BE2C (cell line): ENCODE measurements around the gene SMYD2.

Experiments
- DNase-seq: peaks from one replicate; pipeline ENCODE4 v3.0.0-alpha.2; 2020
- H3K27me3 ChIP-seq: fragments of 250-450 bp; sonication (Bioruptor Pico); 2 replicates; pipeline ENCODE4 v1.5.1; 2020; ENCODE audit warnings: mild to moderate bottlenecking
- H3K36me3 ChIP-seq: fragments of 250-450 bp; sonication (Bioruptor Pico); 2 replicates; pipeline ENCODE4 v1.5.1; 2020; ENCODE audit warnings: mild to moderate bottlenecking
- H3K4me1 ChIP-seq: fragments of 250-450 bp; sonication (Bioruptor Pico); 2 replicates; pipeline ENCODE4 v1.5.1; 2020
- H3K4me3 ChIP-seq: 2 replicates; pipeline ENCODE4 v1.5.1; 2011; ENCODE audit warnings: low read depth, low read length
- H3K9me3 ChIP-seq: fragments of 250-450 bp; sonication (Bioruptor Pico); 2 replicates; pipeline ENCODE4 v1.5.1; 2020
- TF ChIP-seq, protein P1 (sequence below): IDR thresholded peaks from 2 replicates; pipeline ENCODE4 v1.5.1; 2012; ENCODE audit warnings: mild to moderate bottlenecking, low read depth, low read length

SMYD2 gene

DNA sequence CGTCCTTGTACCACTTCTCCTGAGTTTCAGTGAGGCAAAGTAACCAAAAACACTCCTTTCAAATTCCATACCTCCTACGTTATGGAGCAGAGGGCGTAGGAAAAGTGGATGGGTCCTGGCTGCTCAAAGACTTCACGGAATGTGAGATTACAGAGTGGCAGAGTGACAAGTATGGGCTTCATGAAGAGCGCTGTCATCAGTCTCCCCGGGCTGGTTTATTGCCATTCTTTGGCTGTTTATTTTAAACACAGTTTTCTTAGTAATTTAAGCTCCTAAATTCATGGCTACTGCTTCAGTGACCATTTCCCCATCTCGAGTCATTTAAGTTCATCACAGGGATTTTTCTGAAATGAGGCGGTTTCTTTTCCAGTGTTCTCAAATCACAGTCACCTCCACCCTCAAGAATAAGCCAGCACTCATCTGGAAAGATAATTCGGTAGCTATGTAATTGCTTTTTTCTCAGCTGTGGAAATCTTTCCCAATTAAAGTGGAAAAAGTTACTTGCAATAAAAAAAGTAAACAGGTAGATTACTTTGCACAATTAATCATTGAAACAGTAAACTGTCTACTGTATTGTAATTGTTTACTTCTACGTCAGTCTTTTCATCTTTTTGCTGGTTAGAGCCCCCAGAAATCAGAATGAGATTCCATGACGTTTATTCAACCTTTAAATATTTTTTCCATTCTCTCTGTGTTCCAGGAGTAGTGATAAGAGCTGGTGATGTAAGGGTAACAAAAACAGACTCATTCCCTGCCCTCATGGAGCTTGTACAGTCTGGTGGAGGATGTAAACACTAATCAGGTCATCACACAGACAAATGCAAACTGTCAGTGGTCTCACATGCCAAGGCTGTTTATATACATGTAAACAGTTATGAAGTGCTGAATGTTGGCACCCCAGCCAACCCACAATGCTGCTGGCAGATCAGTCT lies 3.0 kb upstream of the SMYD2 start:
- Histone ChIP-seq H3K27me3 (no peaks in the 10 kb centered on the region), H3K4me3 (no peak overlapping the region), H3K36me3 (peaks cover 2% of the 10 kb centered on the region; the same call in 1 of the 2 replicates), H3K9me3 (no peaks in the 10 kb centered on the region), H3K4me1 (no peaks in the 10 kb centered on the region)
- no peak for DNase-seq
- TF ChIP-seq, protein P1, sequence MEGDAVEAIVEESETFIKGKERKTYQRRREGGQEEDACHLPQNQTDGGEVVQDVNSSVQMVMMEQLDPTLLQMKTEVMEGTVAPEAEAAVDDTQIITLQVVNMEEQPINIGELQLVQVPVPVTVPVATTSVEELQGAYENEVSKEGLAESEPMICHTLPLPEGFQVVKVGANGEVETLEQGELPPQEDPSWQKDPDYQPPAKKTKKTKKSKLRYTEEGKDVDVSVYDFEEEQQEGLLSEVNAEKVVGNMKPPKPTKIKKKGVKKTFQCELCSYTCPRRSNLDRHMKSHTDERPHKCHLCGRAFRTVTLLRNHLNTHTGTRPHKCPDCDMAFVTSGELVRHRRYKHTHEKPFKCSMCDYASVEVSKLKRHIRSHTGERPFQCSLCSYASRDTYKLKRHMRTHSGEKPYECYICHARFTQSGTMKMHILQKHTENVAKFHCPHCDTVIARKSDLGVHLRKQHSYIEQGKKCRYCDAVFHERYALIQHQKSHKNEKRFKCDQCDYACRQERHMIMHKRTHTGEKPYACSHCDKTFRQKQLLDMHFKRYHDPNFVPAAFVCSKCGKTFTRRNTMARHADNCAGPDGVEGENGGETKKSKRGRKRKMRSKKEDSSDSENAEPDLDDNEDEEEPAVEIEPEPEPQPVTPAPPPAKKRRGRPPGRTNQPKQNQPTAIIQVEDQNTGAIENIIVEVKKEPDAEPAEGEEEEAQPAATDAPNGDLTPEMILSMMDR: no peak

DNA sequence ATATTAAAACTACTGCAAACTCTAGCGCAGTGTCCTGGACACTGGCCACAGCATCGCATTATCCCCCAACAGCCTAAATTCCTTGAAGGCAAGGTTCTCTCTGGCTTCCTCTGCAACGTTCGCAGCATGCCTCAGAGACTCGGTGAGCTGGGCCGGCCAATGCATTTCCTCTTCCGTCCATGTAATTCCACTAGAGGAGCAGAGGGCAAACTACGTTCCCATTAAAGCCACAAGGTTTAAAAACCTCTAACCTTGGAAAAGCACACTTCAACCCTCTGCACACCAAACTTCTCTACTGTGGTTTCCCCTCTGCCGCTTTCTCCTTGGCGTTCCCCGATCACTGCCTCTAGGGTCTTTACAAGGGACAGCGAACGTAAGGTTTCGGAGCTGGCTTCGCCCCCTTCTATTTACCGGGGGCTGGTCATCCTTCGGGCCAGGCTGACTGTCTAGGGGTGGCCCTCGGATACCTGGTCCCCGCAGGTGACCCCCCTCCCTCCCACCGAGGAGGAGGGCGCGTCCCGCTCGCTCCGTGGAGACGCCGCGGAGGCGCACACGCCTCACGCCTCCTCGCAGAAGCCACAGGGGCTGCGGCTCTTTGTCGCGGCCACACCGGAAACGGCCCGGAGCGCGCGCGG lies 456 bp upstream of the SMYD2 start:
- H3K9me3 ChIP-seq: no peaks in the 10 kb centered on the region
- DNase-seq: no peak
- TF ChIP-seq, protein P1: peak; percentile 19; the same call in 1 of the 2 replicates

DNA sequence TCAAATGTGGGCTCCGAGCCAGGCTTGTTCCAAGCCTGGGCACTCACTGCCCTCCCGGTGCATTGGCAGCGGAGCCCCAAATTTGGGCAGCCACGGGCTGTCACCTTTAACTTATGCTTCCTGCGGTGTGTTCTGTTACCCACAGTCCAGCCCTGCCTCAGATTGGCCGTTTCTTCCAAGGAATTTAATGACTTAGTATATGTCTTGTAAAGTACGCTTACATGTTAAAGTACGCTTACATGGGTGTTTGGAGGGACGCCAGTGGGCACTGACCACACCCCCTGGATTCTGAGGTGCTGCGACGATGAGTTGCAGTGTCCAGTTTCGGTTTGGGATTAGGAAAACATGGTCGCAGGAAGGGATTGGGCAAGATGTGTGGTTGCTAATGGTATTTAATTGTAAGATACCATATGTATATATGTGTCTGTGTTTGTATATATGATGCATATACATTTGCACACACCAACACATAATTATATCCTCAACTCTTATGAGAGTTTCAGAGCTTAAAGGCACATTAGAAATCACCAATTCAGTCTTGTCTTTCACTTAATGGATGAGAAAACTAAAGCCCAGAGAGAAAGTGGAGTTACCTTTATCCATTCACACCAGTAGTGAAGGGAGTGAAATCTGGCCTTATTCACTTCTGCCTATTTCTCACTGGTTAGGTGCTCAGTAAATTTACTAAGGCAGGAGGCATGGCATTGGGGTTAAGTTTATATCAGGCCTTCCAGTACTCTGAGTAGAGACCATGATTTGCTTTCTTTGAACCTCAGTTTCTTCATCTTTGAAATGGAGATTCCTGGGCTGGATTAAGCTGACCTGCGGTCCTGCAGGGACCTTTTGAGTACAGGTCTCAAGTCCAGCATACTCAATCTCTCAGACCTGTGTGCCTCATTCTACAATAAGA lies 1.0 kb downstream of the SMYD2 start:
- Histone ChIP-seq H3K4me1 (no peaks in the 10 kb centered on the region), H3K4me3 (peak overlapping the region; percentile 91), H3K36me3 (peaks cover 2% of the 10 kb centered on the region; the same call in 1 of the 2 replicates), H3K9me3 (no peaks in the 10 kb centered on the region), H3K27me3 (no peaks in the 10 kb centered on the region)
- peak; percentile 31 for DNase-seq
- TF ChIP-seq, protein P1: no peak

More for the DNA sequence above, 456 bp upstream of the SMYD2 start:
- Histone ChIP-seq H3K4me3 (peak overlapping the region; percentile 71), H3K4me1 (no peaks in the 10 kb centered on the region), H3K27me3 (no peaks in the 10 kb centered on the region), H3K36me3 (peaks cover 2% of the 10 kb centered on the region; the same call in 1 of the 2 replicates)

DNA sequence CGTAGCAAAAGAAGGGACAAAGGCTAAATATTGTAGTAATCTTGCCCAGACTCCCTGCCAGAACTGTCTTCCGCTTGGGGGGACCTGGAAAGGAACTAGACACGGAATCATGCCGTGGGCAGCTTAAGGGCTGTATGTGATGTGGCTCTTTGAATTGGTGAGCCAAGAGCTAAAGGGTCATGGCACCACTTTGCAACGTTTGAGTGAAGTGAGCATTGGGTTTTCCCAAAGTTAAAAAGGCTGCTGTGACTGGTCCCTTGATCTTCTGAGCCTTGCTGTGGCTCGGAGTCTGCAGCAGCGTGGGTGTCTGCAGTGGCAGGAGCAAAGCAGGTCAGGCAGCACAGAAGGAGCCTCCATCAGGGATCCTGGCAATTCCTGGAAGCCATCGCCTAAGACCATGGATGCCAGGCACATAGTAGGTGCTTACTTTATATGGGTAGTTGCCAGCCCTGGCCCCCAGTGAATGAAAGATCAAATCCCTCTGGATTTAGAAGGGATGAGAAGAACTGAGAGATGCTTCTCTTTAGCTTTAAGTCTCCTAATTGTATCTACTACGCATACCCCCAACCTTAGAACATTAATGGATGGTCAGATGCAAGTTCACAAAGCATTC lies 1.8 kb downstream of the SMYD2 start:
- TF ChIP-seq, protein P1: no peak

DNA sequence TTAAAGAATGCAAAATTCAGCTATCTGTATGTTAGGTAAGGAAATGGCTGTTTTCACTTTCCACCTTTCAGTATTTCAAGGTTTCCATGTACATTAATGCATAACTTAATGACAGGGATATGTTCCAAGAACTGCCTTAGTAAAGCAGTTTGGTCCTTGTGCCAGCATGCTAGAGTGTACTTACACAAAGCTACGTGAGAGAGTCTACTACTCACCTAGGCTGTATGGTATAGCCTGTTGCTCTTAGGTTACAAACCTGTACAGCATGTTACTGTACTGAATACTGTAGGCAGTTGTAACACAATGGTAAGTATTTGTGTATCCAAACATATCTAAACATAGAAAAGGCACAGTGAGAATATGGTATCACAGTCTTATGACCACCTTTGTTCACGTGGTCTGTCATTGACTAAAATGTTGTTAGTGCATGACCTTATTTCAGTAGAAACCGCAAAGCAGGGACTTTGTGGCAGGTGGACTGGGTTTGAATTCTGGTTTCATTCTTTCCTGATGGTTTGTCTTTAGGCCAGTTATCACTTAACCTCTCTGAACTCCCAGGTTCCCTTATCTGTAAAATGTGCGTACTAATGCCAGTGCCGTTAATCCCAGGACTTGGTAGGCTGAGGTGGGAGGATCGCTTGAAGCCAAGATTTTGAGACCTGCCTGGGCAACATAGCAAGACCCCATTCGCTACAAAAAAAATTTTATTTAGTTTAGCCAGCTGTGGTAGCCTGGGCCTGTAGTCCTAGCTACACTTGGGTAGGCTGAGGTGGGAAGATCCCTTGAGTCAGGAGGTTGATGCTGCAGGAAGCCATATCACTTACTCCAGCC lies 4.9 kb downstream of the SMYD2 start:
- no peaks in the 10 kb centered on the region for H3K9me3 ChIP-seq
- TF ChIP-seq, protein P1: no peak
- H3K27me3 ChIP-seq: no peaks in the 10 kb centered on the region
- no peaks in the 10 kb centered on the region for H3K4me1 ChIP-seq
- peaks cover 2% of the 10 kb centered on the region; the same call in 1 of the 2 replicates for H3K36me3 ChIP-seq
- no peak overlapping the region for H3K4me3 ChIP-seq
- no peak for DNase-seq

More for the DNA sequence above, 1.8 kb downstream of the SMYD2 start:
- Histone ChIP-seq H3K27me3 (no peaks in the 10 kb centered on the region), H3K9me3 (no peaks in the 10 kb centered on the region), H3K36me3 (peaks cover 2% of the 10 kb centered on the region; the same call in 1 of the 2 replicates), H3K4me1 (no peaks in the 10 kb centered on the region), H3K4me3 (no peak overlapping the region)
- no peak for DNase-seq
